KOPT-K1 (cell line): ENCODE results near the gene AURKA.

Experiments
- H3K27ac ChIP-seq: fragments of 200-600 bp; sonication (generic); 2 replicates; pipeline ENCODE4 v1.5.1; 2016; ENCODE audit warnings: antibody characterized with exemption, mild to moderate bottlenecking, low read depth, low read length; ENCODE audit not compliant: poor library complexity, severe bottlenecking
- H3K36me3 ChIP-seq: fragments of 200-600 bp; sonication (generic); 2 replicates; pipeline ENCODE4 v1.5.1; 2017; ENCODE audit warnings: antibody characterized with exemption, mild to moderate bottlenecking, low read length, moderate library complexity; ENCODE audit not compliant: insufficient read depth
- H3K9me3 ChIP-seq: fragments of 200-600 bp; sonication (generic); 2 replicates; pipeline ENCODE4 v1.5.1; 2017; ENCODE audit warnings: antibody characterized with exemption, low read length, mild to moderate bottlenecking; ENCODE audit not compliant: insufficient read depth, poor library complexity, severe bottlenecking

The AURKA gene

DNA sequence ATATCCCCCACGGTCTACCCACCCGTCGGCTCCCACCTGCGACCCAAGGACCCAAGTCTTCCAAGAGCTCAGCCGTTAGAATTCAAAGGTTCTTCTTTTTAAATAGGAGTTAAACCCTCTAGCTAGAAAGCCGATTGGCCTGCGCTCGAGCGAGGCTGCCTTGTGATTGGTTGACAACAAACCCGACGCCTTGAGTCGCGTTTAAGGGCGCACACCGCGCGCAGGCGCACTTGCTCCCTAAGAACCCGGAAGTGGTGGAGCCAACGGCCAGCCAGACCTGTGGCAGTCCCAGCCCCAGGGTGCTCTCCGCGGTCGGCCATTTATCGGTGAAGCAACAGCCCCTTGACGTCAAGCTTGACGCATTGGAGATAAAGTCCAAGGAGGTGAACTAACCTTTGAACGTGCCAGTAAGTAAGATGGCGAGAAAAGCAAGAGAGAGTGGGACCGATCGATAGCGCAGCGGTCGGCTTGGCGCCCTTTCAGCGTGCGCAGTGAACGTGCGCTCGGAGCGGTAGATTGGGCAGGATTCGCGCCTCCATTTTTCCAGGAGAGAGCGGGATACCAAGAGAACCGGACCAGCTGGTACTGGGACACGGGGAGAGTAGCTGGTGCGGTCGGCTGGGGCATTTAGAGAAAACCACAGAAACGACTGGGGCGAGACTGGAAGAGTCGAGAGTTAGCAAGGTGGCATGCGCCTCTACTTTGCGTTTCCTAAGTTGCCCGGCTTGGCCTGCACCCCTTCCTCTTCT, at the start of gene AURKA, which contains the start of gene CSTF1:
Gene AURKA, minus strand, starts transcription at position 84 of the 749 bp plus-strand sequence. CDS start 4,018 bp downstream, outside the sequence.
Gene CSTF1, plus strand, starts transcription at position 514 of the 749 bp plus-strand sequence. CDS start 2,908 bp downstream, outside the sequence.
- peaks cover 62% of the 10 kb centered on the region for H3K36me3 ChIP-seq
- no peaks in the 10 kb centered on the region for H3K9me3 ChIP-seq
- peak within 1 kb of the TSS; percentile 90 for H3K27ac ChIP-seq

GRCh38 chr20:56440346-56441007, 48.5 kb upstream of the AURKA start:
- no peaks in the 10 kb centered on the region for H3K9me3 ChIP-seq
- no peak overlapping the region for H3K27ac ChIP-seq
- no peaks in the 10 kb centered on the region for H3K36me3 ChIP-seq

DNA sequence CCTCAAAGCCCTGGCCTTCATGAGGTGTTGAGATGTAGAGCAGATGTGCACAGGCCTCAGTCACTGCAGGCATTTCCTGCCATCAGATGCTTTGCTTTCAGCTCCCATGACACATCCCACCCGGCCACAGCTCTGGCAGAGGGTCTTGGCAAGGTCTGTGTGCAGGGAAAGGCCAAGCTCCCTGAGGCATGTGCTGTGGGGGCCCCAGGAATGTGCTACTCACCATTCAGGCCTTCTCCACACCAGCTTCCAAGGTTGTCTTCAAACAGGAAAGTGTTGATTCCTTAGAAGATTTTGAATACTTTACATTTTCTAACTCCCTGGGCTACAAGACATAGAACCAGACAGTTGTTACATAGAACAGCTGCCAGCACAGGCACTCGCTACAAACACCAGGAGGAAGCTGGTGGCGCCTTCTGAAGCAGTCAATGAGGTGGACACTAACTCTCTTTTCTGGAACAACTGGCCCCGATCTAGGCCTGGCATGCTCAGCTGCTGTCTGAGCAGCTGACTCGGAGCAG, 47.8 kb upstream of the AURKA start:
- H3K27ac ChIP-seq, result no peak overlapping the region
- H3K36me3 ChIP-seq, result no peaks in the 10 kb centered on the region
- H3K9me3 ChIP-seq, result no peaks in the 10 kb centered on the region

DNA sequence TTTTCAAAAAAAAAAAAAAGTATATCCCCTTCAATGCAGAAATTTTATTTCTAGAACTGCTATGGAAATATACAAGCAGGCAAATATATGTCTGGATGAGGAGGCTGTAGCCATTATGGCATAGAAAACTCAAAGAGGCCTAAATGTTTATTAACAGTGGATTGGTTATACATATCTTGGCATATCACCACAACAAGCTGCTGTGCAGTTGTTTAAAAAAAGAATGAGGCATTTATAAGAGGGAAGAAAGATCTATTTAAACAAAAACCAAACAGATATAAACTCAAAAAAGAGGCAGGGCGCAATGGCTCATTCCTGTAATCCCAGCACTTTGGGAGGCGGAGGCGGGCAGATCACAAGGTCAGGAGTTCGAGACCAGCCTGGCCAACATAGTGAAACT, 46.3 kb upstream of the AURKA start:
- Histone ChIP-seq H3K9me3 (no peaks in the 10 kb centered on the region), H3K27ac (no peak overlapping the region), H3K36me3 (no peaks in the 10 kb centered on the region)

DNA sequence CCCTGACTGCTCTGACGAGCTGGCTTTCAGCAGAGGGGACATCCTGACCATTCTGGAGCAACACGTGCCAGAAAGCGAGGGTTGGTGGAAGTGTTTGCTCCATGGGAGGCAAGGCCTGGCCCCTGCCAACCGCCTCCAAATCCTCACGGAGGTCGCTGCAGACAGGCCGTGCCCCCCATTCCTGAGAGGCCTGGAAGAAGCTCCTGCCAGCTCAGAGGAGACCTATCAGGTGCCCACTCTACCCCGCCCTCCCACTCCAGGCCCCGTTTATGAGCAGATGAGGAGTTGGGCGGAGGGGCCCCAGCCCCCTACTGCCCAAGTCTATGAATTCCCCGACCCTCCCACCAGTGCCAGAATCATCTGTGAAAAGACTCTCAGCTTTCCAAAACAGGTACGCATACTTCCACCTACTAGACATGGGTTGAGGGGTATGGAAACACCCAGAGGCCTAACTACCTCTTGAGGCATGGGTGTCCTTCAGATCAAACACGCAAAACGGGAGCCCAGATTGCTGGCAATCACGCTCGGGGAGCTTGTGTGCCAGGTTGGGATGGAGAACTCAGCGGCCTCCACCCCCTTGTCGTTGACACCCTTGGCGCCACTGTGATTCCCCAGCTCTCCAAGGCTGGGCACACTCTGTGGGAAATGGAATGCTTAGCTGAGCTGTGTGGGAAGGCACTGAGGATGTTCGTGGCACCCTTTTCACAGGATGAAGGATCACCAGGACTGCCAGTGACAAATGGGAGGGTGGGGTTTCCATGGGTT, 45.4 kb upstream of the AURKA start:
- Histone ChIP-seq H3K9me3 (no peaks in the 10 kb centered on the region), H3K27ac (no peak overlapping the region), H3K36me3 (no peaks in the 10 kb centered on the region)

DNA sequence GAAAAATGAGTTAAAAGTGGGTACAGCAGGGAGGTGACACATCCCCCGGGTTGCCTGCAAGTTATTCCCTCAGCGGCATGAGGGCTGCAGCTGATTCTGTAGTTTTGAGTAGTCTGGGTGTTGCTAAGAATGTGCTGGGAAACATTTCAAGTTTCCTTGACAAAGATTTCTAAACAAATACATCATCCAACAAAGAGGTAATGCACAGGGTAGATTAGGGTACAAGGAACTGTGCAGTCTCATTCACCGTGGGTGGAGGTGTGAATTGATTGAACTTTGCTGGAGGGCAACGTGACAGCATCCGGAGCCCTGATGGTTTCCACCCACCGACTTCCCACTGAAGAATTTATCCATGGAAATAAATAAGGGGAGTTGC, 41.9 kb upstream of the AURKA start:
- H3K27ac ChIP-seq, result no peak overlapping the region
- H3K36me3 ChIP-seq, result no peaks in the 10 kb centered on the region
- no peaks in the 10 kb centered on the region for H3K9me3 ChIP-seq

DNA sequence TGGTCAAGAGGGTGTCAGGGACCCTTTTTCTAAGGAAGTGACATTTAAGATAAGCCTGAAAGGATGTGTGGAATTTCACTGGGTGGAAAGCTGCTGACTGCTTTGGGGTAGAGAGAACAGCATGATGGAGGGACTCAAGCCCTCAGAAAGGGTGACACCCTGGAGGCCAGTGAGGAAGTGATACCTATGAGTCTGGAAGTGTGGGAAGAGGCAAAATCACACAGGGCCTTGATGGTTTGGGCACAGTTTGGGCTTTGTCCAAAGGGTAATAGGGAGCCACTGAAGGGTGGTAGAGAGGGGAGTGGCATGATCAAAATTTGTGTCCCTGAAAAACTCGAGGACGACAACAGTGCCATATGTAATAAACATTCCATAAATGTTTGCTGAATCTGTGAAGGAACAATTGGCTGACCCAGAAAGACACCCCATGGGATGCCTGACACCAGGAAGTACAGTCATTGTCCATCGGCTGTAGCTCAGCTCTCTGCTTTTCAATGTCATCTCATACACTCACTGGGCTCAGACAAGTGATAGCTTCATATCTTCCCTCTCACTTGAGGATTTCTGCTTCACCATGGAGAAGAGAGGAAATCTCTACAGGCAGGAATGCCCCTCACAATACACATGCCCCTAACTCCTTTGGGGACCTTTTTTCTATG, 41.3 kb upstream of the AURKA start:
- no peaks in the 10 kb centered on the region for H3K36me3 ChIP-seq
- no peaks in the 10 kb centered on the region for H3K9me3 ChIP-seq

GRCh38 chr20:56431471-56431870, 39.5 kb upstream of the AURKA start:
- no peaks in the 10 kb centered on the region for H3K9me3 ChIP-seq
- no peak overlapping the region for H3K27ac ChIP-seq
- H3K36me3 ChIP-seq, result no peaks in the 10 kb centered on the region

More for the DNA sequence above, 41.3 kb upstream of the AURKA start:
- no peak overlapping the region for H3K27ac ChIP-seq

GRCh38 chr20:56430957-56431356, 38.9 kb upstream of the AURKA start:
- Histone ChIP-seq H3K27ac (no peak overlapping the region), H3K9me3 (no peaks in the 10 kb centered on the region), H3K36me3 (no peaks in the 10 kb centered on the region)

DNA sequence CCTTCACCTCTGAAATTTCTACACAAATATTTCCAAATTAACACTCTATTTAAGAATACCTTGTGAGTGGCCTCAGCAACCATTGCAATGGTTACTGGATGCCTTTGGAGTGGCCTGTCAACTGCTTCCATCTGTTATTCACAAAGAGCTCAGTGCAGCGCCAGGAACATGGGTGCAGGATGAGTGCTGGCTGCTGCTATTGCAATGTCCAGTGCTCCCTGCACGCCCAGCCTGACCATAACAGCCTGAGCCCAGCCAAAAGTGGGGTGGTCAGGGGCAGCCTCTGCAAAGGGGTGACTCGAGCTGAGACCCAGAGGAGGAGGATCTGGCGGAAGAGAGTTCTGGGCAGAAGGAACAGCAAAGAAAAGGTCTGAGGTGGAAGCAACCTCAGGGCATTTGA, 38.4 kb upstream of the AURKA start:
- Histone ChIP-seq H3K9me3 (no peaks in the 10 kb centered on the region), H3K36me3 (no peaks in the 10 kb centered on the region), H3K27ac (no peak overlapping the region)

DNA sequence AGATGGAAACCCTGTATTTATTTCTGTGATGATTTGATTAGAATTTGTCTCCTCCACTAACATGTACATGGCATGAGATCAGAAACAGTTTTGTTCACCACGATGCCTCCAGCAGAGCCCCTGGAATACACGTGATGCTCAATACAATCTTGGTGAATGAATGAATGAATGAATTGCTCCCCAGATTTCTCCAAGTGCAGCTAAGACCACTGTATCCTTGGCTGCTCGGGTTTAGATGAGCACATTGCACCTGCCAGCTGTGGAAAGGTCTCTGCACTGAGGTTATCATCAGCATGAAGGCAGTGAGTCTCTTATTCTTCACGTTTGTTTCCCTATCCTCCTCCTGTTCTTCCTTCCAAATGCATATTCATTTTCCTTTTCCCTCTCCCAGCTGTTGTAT, 37.9 kb upstream of the AURKA start:
- Histone ChIP-seq H3K36me3 (no peaks in the 10 kb centered on the region), H3K27ac (no peak overlapping the region), H3K9me3 (no peaks in the 10 kb centered on the region)

GRCh38 chr20:56429502-56429901, 37.5 kb upstream of the AURKA start:
- Histone ChIP-seq H3K27ac (no peak overlapping the region), H3K36me3 (no peaks in the 10 kb centered on the region), H3K9me3 (no peaks in the 10 kb centered on the region)

- Histone ChIP-seq H3K9me3 (no peaks in the 10 kb centered on the region), H3K27ac (no peak overlapping the region), H3K36me3 (no peaks in the 10 kb centered on the region)
Observed at GRCh38 chr20:56428881-56429280, 36.9 kb upstream of the AURKA start.

DNA sequence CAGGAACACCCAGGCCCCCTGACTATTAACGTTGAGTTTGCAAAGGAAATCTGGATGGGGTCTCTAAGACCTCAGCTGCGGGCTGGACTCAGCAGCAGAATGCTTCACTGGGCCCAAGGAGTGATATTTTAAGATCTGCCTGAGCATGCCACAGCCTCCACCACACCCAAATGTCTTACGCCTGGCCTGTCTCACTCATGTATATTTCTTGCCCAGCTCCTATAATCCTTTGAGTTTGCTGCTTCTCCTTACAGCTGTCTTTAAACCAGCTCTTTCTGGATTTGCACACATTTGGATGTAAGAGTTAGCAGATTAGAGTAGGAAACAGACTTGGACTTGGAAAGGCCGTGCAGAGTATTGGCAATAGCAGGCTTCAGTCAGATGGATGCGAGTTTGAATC, 36.4 kb upstream of the AURKA start:
- H3K27ac ChIP-seq, result no peak overlapping the region
- no peaks in the 10 kb centered on the region for H3K9me3 ChIP-seq
- no peaks in the 10 kb centered on the region for H3K36me3 ChIP-seq

DNA sequence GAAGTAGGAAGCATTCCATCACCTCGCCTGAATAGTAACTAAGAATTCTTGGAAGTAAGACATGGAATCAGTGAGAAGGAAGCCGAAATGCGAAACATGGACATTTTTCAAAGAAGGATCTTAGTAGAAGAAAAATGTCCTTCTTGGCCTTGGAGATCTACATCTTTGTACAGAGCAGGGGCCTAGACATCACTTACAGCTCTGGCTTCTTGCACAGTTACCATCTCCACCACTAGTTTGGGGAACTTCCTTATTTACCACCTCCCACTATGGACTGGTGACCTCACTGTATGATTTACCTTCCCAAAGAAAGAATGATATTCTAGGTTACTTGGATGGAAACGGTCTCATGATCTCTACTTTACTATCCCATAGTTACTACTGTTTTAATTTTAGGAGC, 35.8 kb upstream of the AURKA start:
- Histone ChIP-seq H3K9me3 (no peaks in the 10 kb centered on the region), H3K27ac (no peak overlapping the region), H3K36me3 (no peaks in the 10 kb centered on the region)
